ENCODE measurements around the gene RAET1L.
"Not testable (repeated sequence)": the region's sequence is repeated elsewhere in the genome, so short reads cannot be mapped to it uniquely, and the experiment has no call there.

The RAET1L gene, protein sequence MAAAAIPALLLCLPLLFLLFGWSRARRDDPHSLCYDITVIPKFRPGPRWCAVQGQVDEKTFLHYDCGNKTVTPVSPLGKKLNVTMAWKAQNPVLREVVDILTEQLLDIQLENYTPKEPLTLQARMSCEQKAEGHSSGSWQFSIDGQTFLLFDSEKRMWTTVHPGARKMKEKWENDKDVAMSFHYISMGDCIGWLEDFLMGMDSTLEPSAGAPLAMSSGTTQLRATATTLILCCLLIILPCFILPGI

DNA sequence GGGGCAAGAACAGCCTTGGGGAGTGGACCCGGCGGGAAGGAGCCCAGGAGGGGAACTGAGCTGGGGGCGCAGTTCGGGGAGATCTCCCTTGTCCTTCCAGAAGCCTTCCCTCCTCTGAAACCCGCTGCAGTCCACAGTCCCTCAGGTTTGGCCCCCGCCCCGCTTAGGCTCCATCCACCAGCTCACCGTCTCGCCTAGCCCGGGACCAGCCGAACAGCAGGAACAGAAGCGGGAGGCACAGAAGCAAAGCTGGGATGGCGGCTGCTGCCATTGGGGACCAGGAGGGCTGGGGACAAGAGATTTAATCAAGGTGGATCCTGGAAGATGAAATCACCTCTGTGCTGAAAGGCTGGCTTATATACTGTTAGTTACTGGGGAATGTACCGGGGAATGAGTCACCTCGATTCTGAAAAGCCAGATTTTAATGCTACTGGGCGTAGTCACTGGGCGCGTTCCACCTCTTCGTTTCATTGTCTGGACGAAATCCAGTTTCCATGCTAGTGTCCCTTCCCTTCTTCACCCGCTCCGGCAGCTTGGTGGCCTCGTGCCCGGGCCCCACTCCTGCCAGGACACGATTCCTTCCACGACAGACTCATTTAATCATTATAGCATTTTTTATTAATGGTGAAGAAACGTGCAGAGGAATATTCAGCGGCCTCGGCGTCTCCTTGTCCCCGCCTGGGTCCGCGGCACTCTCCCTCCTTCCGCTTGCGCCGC is at the start of gene RAET1L:
Gene RAET1L, minus strand, starts transcription at position 332 of the 717 bp plus-strand sequence. Its CDS starts 61 bp downstream, at position 271.
- peak within 1 kb of the TSS; percentile 56 for H3K4me3 Mint-ChIP-seq
- H3K4me1 Mint-ChIP-seq (ENCODE audit: low read depth): peaks cover 11% of the 10 kb centered on the region
- H3K27me3 Mint-ChIP-seq: peaks cover 22% of the 10 kb centered on the region
- H3K27ac Mint-ChIP-seq: no peak within 1 kb of the TSS
- H3K36me3 Mint-ChIP-seq: no peaks in the 10 kb centered on the region
- no peaks in the 10 kb centered on the region for H3K9me3 Mint-ChIP-seq (ENCODE audit: low read depth)

DNA sequence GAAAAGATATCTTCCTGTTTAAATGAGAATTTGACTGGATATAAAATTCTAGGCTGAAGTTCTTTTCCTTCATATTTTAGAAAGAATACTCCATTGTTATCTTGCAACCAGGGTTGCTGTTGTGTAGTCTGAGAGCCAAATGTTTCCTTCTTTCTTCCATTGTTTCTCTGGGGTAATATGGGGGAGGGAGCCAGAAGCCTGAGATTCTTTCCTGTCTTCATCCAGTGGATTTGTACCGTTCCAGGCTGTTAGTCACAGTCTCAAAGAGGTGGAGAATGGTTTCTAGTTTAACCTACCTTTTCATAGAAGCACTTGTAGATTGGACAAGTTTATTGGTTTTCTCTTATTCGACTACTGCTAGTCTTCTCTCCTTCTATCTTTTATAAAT is 49.7 kb upstream of the RAET1L start:
- Mint-ChIP-seq H3K36me3 (no peaks in the 10 kb centered on the region), H3K9me3 (ENCODE audit: low read depth) (no peaks in the 10 kb centered on the region), H3K4me1 (ENCODE audit: low read depth) (peaks cover 20% of the 10 kb centered on the region), H3K27me3 (peaks cover 10% of the 10 kb centered on the region), H3K4me3 (no peak overlapping the region), H3K27ac (no peak overlapping the region)

GRCh38 chr6:150074396-150075033 is 49.2 kb upstream of the RAET1L start:
- not testable (repeated sequence) for H3K27ac Mint-ChIP-seq; H3K9me3 Mint-ChIP-seq (ENCODE audit: low read depth); H3K36me3 Mint-ChIP-seq

DNA sequence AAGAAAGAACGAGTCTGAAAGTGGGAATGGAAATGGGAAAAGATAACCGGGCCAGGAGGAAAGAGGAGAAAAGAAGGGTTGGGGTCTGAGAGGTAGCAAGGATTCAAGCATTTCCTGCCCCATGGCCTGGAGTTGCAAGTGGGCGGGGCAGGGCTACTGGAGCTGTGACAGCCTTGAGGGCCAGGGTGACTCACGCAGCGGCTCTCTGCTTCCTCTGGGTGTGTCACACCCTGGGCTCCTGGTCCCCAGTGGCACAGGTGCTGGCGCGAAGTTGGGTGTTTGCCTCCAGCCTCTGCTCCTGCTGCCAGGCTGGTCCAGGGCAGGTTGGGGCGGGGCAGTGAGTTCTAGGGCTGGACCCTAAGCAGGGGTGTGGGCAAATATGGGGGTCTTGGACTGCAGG is 46.9 kb upstream of the RAET1L start:
- Mint-ChIP-seq H3K4me3 (no peak overlapping the region), H3K4me1 (ENCODE audit: low read depth) (peaks cover 13% of the 10 kb centered on the region), H3K27me3 (peaks cover 8% of the 10 kb centered on the region), H3K9me3 (ENCODE audit: low read depth) (no peaks in the 10 kb centered on the region), H3K27ac (no peak overlapping the region), H3K36me3 (no peaks in the 10 kb centered on the region)

More at GRCh38 chr6:150074396-150075033, 49.2 kb upstream of the RAET1L start:
- H3K4me1 Mint-ChIP-seq (ENCODE audit: low read depth): peaks cover 15% of the 10 kb centered on the region
- H3K4me3 Mint-ChIP-seq, H3K27me3 Mint-ChIP-seq: not testable (repeated sequence)

GRCh38 chr6:150070236-150070818 is 45.0 kb upstream of the RAET1L start:
- H3K27me3 Mint-ChIP-seq: peaks cover 8% of the 10 kb centered on the region
- no peaks in the 10 kb centered on the region for H3K9me3 Mint-ChIP-seq (ENCODE audit: low read depth)
- H3K4me3 Mint-ChIP-seq: peak overlapping the region; percentile 47
- no peaks in the 10 kb centered on the region for H3K36me3 Mint-ChIP-seq
- H3K27ac Mint-ChIP-seq: no peak overlapping the region
- peaks cover 5% of the 10 kb centered on the region for H3K4me1 Mint-ChIP-seq (ENCODE audit: low read depth)

DNA sequence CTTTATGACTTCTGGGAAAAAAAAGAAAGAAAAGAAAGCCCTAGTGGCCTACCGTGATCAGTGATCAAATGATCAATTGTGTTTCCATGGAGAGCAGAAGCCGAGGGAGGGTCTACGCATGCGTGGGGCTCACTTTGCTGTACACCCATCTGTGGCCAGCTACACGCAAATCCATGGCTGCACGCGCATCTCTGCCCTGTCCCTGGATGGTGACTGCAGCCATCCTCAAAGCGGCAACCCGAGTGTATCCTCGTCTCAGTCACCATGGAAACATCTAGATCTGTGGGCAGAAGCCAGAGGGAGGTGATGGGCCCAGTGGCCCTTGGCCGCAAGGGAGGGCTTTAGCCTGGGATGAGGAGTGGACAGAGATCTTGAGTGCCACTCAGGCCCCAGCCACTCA is 44.4 kb upstream of the RAET1L start:
- no peak overlapping the region for H3K27ac Mint-ChIP-seq
- peaks cover 6% of the 10 kb centered on the region for H3K27me3 Mint-ChIP-seq
- H3K4me1 Mint-ChIP-seq (ENCODE audit: low read depth): peaks cover 5% of the 10 kb centered on the region
- H3K9me3 Mint-ChIP-seq (ENCODE audit: low read depth): no peaks in the 10 kb centered on the region
- peak overlapping the region; percentile 47 for H3K4me3 Mint-ChIP-seq
- H3K36me3 Mint-ChIP-seq: no peaks in the 10 kb centered on the region

GRCh38 chr6:150068720-150069648 is 43.7 kb upstream of the RAET1L start, which contains the start of gene ULBP3:
Gene ULBP3 (minus strand): TSS chr6:150069121. CDS start chr6:150069066, 55 bp downstream.
- Mint-ChIP-seq H3K4me1 (ENCODE audit: low read depth) (peaks cover 5% of the 10 kb centered on the region), H3K27ac (no peak within 1 kb of the TSS), H3K27me3 (peaks cover 4% of the 10 kb centered on the region), H3K4me3 (peak within 1 kb of the TSS; percentile 86), H3K36me3 (no peaks in the 10 kb centered on the region), H3K9me3 (ENCODE audit: low read depth) (no peaks in the 10 kb centered on the region)

DNA sequence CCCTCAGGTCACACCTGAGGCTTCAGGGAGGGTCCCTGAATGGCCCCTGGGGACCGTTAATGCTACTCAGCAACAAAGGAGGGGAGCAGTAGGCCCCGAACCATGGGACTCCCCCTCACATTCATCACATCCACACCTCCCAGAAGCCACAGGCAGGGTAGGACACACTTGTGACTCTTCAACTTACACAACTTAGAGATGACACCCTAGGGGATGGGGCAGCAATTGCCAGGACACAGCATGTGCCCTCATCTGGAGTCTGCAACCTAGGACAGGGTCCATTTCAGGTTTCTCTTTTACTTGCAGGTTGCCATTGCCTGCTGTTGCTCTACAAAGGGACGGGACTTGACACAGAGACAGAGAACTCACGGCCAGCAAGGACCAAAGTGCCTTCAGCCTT is 42.8 kb upstream of the RAET1L start:
- peak overlapping the region; percentile 86 for H3K4me3 Mint-ChIP-seq
- peaks cover 5% of the 10 kb centered on the region for H3K4me1 Mint-ChIP-seq (ENCODE audit: low read depth)
- no peak overlapping the region for H3K27ac Mint-ChIP-seq
- no peaks in the 10 kb centered on the region for H3K36me3 Mint-ChIP-seq
- H3K9me3 Mint-ChIP-seq (ENCODE audit: low read depth): no peaks in the 10 kb centered on the region
- H3K27me3 Mint-ChIP-seq: peaks cover 1% of the 10 kb centered on the region

- no peak overlapping the region for H3K27ac Mint-ChIP-seq
- H3K9me3 Mint-ChIP-seq (ENCODE audit: low read depth): no peaks in the 10 kb centered on the region
- no peak overlapping the region for H3K4me3 Mint-ChIP-seq
- H3K4me1 Mint-ChIP-seq (ENCODE audit: low read depth): peaks cover 6% of the 10 kb centered on the region
- peaks cover 1% of the 10 kb centered on the region for H3K27me3 Mint-ChIP-seq
- no peaks in the 10 kb centered on the region for H3K36me3 Mint-ChIP-seq
Observed at GRCh38 chr6:150065083-150065482, 39.8 kb upstream of the RAET1L start.

- Mint-ChIP-seq H3K4me3 (no peak overlapping the region), H3K9me3 (ENCODE audit: low read depth) (no peaks in the 10 kb centered on the region), H3K4me1 (ENCODE audit: low read depth) (peaks cover 7% of the 10 kb centered on the region), H3K27ac (no peak overlapping the region), H3K27me3 (peaks cover 1% of the 10 kb centered on the region), H3K36me3 (no peaks in the 10 kb centered on the region)
Observed at GRCh38 chr6:150063640-150064039, 38.3 kb upstream of the RAET1L start.

DNA sequence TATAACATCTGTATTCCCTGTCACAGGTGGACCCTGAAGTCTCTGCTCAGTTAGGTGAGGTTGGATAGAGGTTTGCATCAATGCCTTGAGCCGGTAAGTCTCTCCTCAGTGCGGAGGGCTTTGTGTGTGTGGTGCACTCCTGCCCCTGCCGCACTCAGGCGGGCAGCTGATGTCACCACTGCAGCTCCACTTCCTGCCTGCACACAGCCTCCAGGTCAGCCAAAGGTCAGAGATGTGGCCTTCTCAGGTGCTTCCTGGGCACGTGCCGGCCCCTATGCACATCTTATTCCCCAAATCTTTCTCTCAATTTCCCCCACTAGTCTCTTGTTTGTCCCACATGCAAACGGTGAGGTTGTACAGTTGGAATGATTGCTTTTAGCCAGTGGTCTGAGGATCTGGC is 34.6 kb upstream of the RAET1L start:
- H3K36me3 Mint-ChIP-seq; H3K9me3 Mint-ChIP-seq (ENCODE audit: low read depth); H3K4me3 Mint-ChIP-seq; H3K4me1 Mint-ChIP-seq (ENCODE audit: low read depth); H3K27ac Mint-ChIP-seq: not testable (repeated sequence)
- H3K27me3 Mint-ChIP-seq: peaks cover 13% of the 10 kb centered on the region

GRCh38 chr6:150058986-150059385 is 33.7 kb upstream of the RAET1L start:
- H3K9me3 Mint-ChIP-seq (ENCODE audit: low read depth): no peaks in the 10 kb centered on the region
- no peak overlapping the region for H3K4me3 Mint-ChIP-seq
- peaks cover 6% of the 10 kb centered on the region for H3K4me1 Mint-ChIP-seq (ENCODE audit: low read depth)
- H3K27me3 Mint-ChIP-seq: peaks cover 21% of the 10 kb centered on the region
- no peaks in the 10 kb centered on the region for H3K36me3 Mint-ChIP-seq
- no peak overlapping the region for H3K27ac Mint-ChIP-seq

- no peaks in the 10 kb centered on the region for H3K9me3 Mint-ChIP-seq (ENCODE audit: low read depth)
- no peak overlapping the region for H3K4me3 Mint-ChIP-seq
- H3K36me3 Mint-ChIP-seq: no peaks in the 10 kb centered on the region
- H3K27ac Mint-ChIP-seq: no peak overlapping the region
- H3K4me1 Mint-ChIP-seq (ENCODE audit: low read depth): peaks cover 6% of the 10 kb centered on the region
- peaks cover 25% of the 10 kb centered on the region for H3K27me3 Mint-ChIP-seq
Observed at GRCh38 chr6:150058231-150058792, 33.0 kb upstream of the RAET1L start.

- Mint-ChIP-seq H3K27ac (no peak overlapping the region), H3K4me3 (no peak overlapping the region), H3K27me3 (peaks cover 31% of the 10 kb centered on the region), H3K36me3 (no peaks in the 10 kb centered on the region), H3K4me1 (ENCODE audit: low read depth) (peaks cover 6% of the 10 kb centered on the region), H3K9me3 (ENCODE audit: low read depth) (no peaks in the 10 kb centered on the region)
Observed at GRCh38 chr6:150057501-150057951, 32.2 kb upstream of the RAET1L start.
